ENCODE results near the gene RNF126. TPM values are rescaled to one million over a fixed set of nuclear protein-coding genes. Genes with fewer than 3 reads are reported as not detected.
"Not testable (repeated sequence)": the region's sequence is repeated elsewhere in the genome, so short reads cannot be mapped to it uniquely, and the experiment has no call there.

RNF126 gene
- total RNA-seq, 6 experiments from 2014 or later, result 35.8 to 39.2 (median 38.2) TPM

- peak overlapping the region; percentile 89 for H3K27ac Mint-ChIP-seq
- DNase-seq, result peak; percentile 95
- H3K36me3 Mint-ChIP-seq (ENCODE audit: low read depth), result peaks cover 15% of the 10 kb centered on the region
- H3K4me1 Mint-ChIP-seq (ENCODE audit: low read depth), result peaks cover 16% of the 10 kb centered on the region
- TF ChIP-seq, protein P1, sequence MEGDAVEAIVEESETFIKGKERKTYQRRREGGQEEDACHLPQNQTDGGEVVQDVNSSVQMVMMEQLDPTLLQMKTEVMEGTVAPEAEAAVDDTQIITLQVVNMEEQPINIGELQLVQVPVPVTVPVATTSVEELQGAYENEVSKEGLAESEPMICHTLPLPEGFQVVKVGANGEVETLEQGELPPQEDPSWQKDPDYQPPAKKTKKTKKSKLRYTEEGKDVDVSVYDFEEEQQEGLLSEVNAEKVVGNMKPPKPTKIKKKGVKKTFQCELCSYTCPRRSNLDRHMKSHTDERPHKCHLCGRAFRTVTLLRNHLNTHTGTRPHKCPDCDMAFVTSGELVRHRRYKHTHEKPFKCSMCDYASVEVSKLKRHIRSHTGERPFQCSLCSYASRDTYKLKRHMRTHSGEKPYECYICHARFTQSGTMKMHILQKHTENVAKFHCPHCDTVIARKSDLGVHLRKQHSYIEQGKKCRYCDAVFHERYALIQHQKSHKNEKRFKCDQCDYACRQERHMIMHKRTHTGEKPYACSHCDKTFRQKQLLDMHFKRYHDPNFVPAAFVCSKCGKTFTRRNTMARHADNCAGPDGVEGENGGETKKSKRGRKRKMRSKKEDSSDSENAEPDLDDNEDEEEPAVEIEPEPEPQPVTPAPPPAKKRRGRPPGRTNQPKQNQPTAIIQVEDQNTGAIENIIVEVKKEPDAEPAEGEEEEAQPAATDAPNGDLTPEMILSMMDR (IDR thresholded peaks at IDR 0.05), result no peak
- H3K4me3 Mint-ChIP-seq, result peak overlapping the region; percentile 45
- H3K9me3 Mint-ChIP-seq, result no peaks in the 10 kb centered on the region
- H3K27me3 Mint-ChIP-seq (ENCODE audit: insufficient read depth), result no peaks in the 10 kb centered on the region
These were observed 39.0 kb downstream of the RNF126 start for GRCh38 chr19:623974-624373.

GRCh38 chr19:623175-623916, 39.7 kb downstream of the RNF126 start:
- H3K36me3 Mint-ChIP-seq (ENCODE audit: low read depth), result peaks cover 13% of the 10 kb centered on the region
- no peaks in the 10 kb centered on the region for H3K27me3 Mint-ChIP-seq (ENCODE audit: insufficient read depth)
- H3K4me1 Mint-ChIP-seq (ENCODE audit: low read depth), result peaks cover 16% of the 10 kb centered on the region
- no peaks in the 10 kb centered on the region for H3K9me3 Mint-ChIP-seq
- no peak for DNase-seq
- peak overlapping the region; percentile 89 for H3K27ac Mint-ChIP-seq
- peak overlapping the region; percentile 45 for H3K4me3 Mint-ChIP-seq
- TF ChIP-seq, protein P1 (IDR thresholded peaks at IDR 0.05), result no peak; the same call in 1 of the 2 replicates

- Mint-ChIP-seq H3K36me3 (ENCODE audit: low read depth) (peaks cover 11% of the 10 kb centered on the region), H3K9me3 (no peaks in the 10 kb centered on the region), H3K4me1 (ENCODE audit: low read depth) (peaks cover 16% of the 10 kb centered on the region), H3K4me3 (no peak overlapping the region), H3K27me3 (ENCODE audit: insufficient read depth) (no peaks in the 10 kb centered on the region; the same call in 1 of the 2 replicates), H3K27ac (no peak overlapping the region)
- TF ChIP-seq, protein P1 (IDR thresholded peaks at IDR 0.05), result no peak
- no peak for DNase-seq
These were observed 40.3 kb downstream of the RNF126 start for GRCh38 chr19:622666-623065.

DNA sequence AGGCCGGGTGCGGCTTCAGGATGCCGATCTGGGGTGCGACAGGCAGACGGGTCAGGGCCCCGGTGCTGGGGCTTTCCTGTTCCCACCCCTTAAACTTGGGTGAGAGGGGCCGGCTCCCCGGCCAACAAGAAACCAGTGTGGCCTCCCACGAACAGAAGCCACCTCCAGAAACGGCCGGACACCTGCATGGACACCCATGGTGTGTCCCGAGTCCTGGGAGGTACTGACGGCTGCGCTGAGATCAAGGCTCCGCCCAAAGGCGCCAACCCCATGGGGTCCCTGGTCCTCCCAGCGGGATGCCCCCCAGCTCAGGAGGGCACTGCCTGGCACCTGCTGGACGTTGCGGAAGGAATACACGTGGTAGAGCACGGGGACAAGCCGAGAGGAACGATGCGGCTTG, 41.2 kb downstream of the RNF126 start:
- DNase-seq, result no peak
- Mint-ChIP-seq H3K36me3 (ENCODE audit: low read depth) (peaks cover 11% of the 10 kb centered on the region), H3K4me1 (ENCODE audit: low read depth) (peaks cover 16% of the 10 kb centered on the region), H3K27me3 (ENCODE audit: insufficient read depth) (no peaks in the 10 kb centered on the region; the same call in 1 of the 2 replicates), H3K4me3 (no peak overlapping the region), H3K27ac (no peak overlapping the region), H3K9me3 (no peaks in the 10 kb centered on the region)
- TF ChIP-seq, protein P1 (IDR thresholded peaks at IDR 0.05), result no peak

DNA sequence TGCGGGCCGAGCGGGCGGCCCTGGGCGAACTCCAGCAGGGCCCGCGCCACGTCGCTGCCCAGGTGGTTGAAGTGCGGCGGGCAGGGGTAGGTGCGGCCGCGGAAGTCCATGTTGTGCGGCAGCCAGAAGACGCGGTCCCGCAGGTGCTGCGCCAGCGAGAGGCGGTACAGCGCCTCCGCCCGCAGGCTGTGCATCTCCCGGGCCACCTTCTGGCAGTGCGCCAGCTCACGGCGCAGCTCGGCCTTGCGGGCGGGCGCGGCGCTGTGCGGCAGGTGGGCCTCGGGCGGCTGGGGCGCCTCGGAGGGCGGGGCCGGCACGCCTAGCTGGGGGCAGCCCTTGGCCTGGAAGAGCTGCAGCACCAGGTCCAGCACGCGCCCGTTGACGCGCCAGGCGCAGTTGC, 41.8 kb downstream of the RNF126 start:
- H3K36me3 Mint-ChIP-seq (ENCODE audit: low read depth), result peaks cover 11% of the 10 kb centered on the region
- not testable (repeated sequence) for H3K27me3 Mint-ChIP-seq (ENCODE audit: insufficient read depth); H3K4me3 Mint-ChIP-seq; H3K9me3 Mint-ChIP-seq; H3K27ac Mint-ChIP-seq; DNase-seq
- peaks cover 16% of the 10 kb centered on the region for H3K4me1 Mint-ChIP-seq (ENCODE audit: low read depth)

DNA sequence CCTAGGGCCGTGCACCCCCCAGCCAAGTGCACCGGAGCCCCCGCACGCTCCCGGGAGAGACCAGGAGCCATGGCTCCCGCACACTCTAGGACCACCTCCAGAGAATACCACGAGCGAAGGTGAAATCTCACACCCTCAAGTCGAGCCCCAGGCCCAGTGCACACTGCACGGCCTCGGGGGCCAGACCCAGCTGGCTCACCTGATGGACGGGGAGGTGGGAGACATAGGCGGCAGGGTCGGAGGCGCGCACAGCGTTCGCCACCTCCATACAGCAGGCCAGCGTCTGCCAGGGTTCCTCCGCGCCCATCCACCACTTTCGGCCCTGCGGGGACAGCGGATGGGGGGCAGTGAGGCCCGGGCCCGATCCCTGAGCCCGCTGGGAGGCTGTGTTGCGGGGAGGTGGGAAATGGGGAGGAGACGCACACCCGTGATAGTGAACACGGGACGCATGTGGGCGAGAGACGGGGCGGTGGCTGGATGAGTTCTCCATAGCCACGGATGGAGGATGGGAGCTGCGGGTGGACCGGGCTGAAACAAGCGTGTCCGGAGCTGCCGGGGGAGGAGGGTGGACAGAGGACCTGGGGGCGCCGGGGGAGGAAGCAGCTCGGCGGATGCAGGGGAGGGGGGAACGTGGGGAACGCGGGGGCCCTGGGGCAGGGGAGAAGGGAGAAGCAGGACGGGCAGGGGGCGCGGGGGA, 42.7 kb downstream of the RNF126 start:
- H3K27ac Mint-ChIP-seq, result no peak overlapping the region
- peaks cover 7% of the 10 kb centered on the region for H3K36me3 Mint-ChIP-seq (ENCODE audit: low read depth)
- H3K4me1 Mint-ChIP-seq (ENCODE audit: low read depth), result peaks cover 12% of the 10 kb centered on the region
- H3K4me3 Mint-ChIP-seq, result no peak overlapping the region
- no peak for DNase-seq
- H3K9me3 Mint-ChIP-seq, result no peaks in the 10 kb centered on the region
- no peaks in the 10 kb centered on the region; the same call in 1 of the 2 replicates for H3K27me3 Mint-ChIP-seq (ENCODE audit: insufficient read depth)
- TF ChIP-seq, protein P1 (IDR thresholded peaks at IDR 0.05), result no peak

All from HFFc6 (cell line).